H9 (cell line): ENCODE results near the gene WDR81. TPM values are rescaled to one million over a fixed set of nuclear protein-coding genes. Genes with fewer than 3 reads are reported as not detected.

Experiments
- DNase-seq: peaks from one replicate; pipeline ENCODE4 v3.0.0-alpha.2; 2017
- H2AFZ ChIP-seq: one replicate; pipeline ENCODE4 v1.6.1; 2013; ENCODE audit warnings: mild to moderate bottlenecking, low read length, control low read depth, moderate library complexity
- H2AK5ac ChIP-seq: 2 replicates; pipeline ENCODE4 v1.6.1; 2013; ENCODE audit warnings: low read length, control low read depth, mixed read lengths; ENCODE audit not compliant: insufficient read length
- H2BK120ac ChIP-seq: one replicate; pipeline ENCODE4 v1.6.1; 2013; ENCODE audit warnings: low read depth, mild to moderate bottlenecking, low read length, control low read depth, inconsistent platforms; ENCODE audit not compliant: poor library complexity, severe bottlenecking
- H2BK12ac ChIP-seq: 2 replicates; pipeline ENCODE4 v1.6.1; 2013; ENCODE audit warnings: low read length, control low read depth, mixed read lengths, low read depth; ENCODE audit not compliant: insufficient read length
- H2BK15ac ChIP-seq: 2 replicates; pipeline ENCODE4 v1.6.1; 2013; ENCODE audit warnings: low read depth, low read length, control low read depth
- H2BK20ac ChIP-seq: one replicate; pipeline ENCODE4 v1.6.1; 2013; ENCODE audit warnings: low read depth, mild to moderate bottlenecking, low read length, control low read depth, inconsistent platforms; ENCODE audit not compliant: poor library complexity, severe bottlenecking
- H2BK5ac ChIP-seq: 2 replicates; pipeline ENCODE4 v1.6.1; 2013; ENCODE audit warnings: low read length, control low read depth, mixed read lengths; ENCODE audit not compliant: insufficient read length
- H3K14ac ChIP-seq: 2 replicates; pipeline ENCODE4 v1.6.1; 2013; ENCODE audit warnings: low read length, control low read depth; ENCODE audit not compliant: insufficient read depth
- H3K18ac ChIP-seq: 2 replicates; pipeline ENCODE4 v1.6.1; 2013; ENCODE audit warnings: low read depth, mild to moderate bottlenecking, mixed read lengths, low read length, control low read depth; ENCODE audit not compliant: insufficient read length
- H3K23ac ChIP-seq: 2 replicates; pipeline ENCODE4 v1.6.1; 2013; ENCODE audit warnings: low read length, control low read depth, mixed read lengths, low read depth; ENCODE audit not compliant: insufficient read length
- H3K23me2 ChIP-seq: 2 replicates; pipeline ENCODE4 v1.6.1; 2013; ENCODE audit warnings: low read depth, mild to moderate bottlenecking, mixed read lengths, low read length, control low read depth; ENCODE audit not compliant: insufficient read length, poor library complexity, severe bottlenecking
- H3K27ac ChIP-seq: 2 replicates; pipeline ENCODE4 v1.5.1; 2013; ENCODE audit warnings: low read length, control low read depth, mixed read lengths, low read depth; ENCODE audit not compliant: insufficient read length
- H3K27me3 ChIP-seq: 2 replicates; pipeline ENCODE4 v1.6.1; 2013; ENCODE audit warnings: low read length, control low read depth, inconsistent platforms; ENCODE audit not compliant: insufficient read depth
- H3K4ac ChIP-seq: 2 replicates; pipeline ENCODE4 v1.6.1; 2013; ENCODE audit warnings: low read depth, mild to moderate bottlenecking, control low read depth, inconsistent platforms, low read length, moderate library complexity
- H3K4me1 ChIP-seq: 2 replicates; pipeline ENCODE4 v1.6.1; 2013; ENCODE audit warnings: low read length, control low read depth, inconsistent platforms; ENCODE audit not compliant: insufficient read depth
- H3K4me2 ChIP-seq: 2 replicates; pipeline ENCODE4 v1.6.1; 2013; ENCODE audit warnings: low read length, control low read depth, mixed read lengths; ENCODE audit not compliant: insufficient read length, insufficient read depth
- H3K56ac ChIP-seq: 2 replicates; pipeline ENCODE4 v1.6.1; 2013; ENCODE audit warnings: low read depth, mild to moderate bottlenecking, mixed read lengths, low read length, control low read depth; ENCODE audit not compliant: insufficient read length
- H3K79me1 ChIP-seq: 2 replicates; pipeline ENCODE4 v1.6.1; 2013; ENCODE audit warnings: low read depth, mild to moderate bottlenecking, moderate library complexity, low read length, control low read depth, inconsistent platforms; ENCODE audit not compliant: insufficient read depth, poor library complexity, severe bottlenecking
- H3K79me2 ChIP-seq: 2 replicates; pipeline ENCODE4 v1.6.1; 2013; ENCODE audit warnings: low read length, control low read depth, inconsistent platforms; ENCODE audit not compliant: insufficient read depth
- H3K9ac ChIP-seq: 2 replicates; pipeline ENCODE4 v1.6.1; 2013; ENCODE audit warnings: low read length, control low read depth, mixed read lengths; ENCODE audit not compliant: insufficient read length; ENCODE audit errors: extremely low read depth
- H3K9me3 ChIP-seq: one replicate; pipeline ENCODE4 v1.6.1; 2013; ENCODE audit warnings: low read depth, low read length, inconsistent platforms; ENCODE audit not compliant: control insufficient read depth
- H3T11ph ChIP-seq: one replicate; pipeline ENCODE4 v1.6.1; 2013; ENCODE audit warnings: mild to moderate bottlenecking, low read length, control low read depth, inconsistent platforms
- H4K20me1 ChIP-seq: one replicate; pipeline ENCODE4 v1.6.1; 2013; ENCODE audit not compliant: control insufficient read depth, insufficient read length, insufficient read depth
- H4K5ac ChIP-seq: 2 replicates; pipeline ENCODE4 v1.6.1; 2013; ENCODE audit warnings: low read depth, mild to moderate bottlenecking, mixed read lengths, low read length, control low read depth; ENCODE audit not compliant: insufficient read length
- H4K8ac ChIP-seq: replicated peaks from 2 replicates; pipeline ENCODE4 v1.6.1; 2013; ENCODE audit warnings: low read length, control low read depth, mixed read lengths, low read depth; ENCODE audit not compliant: insufficient read length
- H4K91ac ChIP-seq: 2 replicates; pipeline ENCODE4 v1.6.1; 2013; ENCODE audit warnings: low read depth, mild to moderate bottlenecking, moderate library complexity, mixed read lengths, low read length, control low read depth; ENCODE audit not compliant: insufficient read length
- H3K27ac Mint-ChIP-seq, 3 experiments: 2 replicates in 2 of 3; 3 replicates in 1 of 3; pipeline ENCODE4 v1.8.0; 2020 to 2021; ENCODE audit warnings: mixed read lengths in 3 of 3, mild to moderate bottlenecking in 1 of 3, moderate library complexity in 1 of 3
- H3K27me3 Mint-ChIP-seq: 2 replicates; pipeline ENCODE4 v1.8.0; 2021; ENCODE audit warnings: low read depth, mild to moderate bottlenecking, moderate library complexity, mixed read lengths
- H3K36me3 Mint-ChIP-seq, 3 experiments: 2 replicates in 2 of 3; 3 replicates in 1 of 3; pipeline ENCODE4 v1.8.0; 2020 to 2021; ENCODE audit warnings: low read depth in 3 of 3, mixed read lengths in 3 of 3; ENCODE audit not compliant: insufficient read depth in 1 of 3
- H3K4me1 Mint-ChIP-seq, 2 experiments: 2 replicates each; pipeline ENCODE4 v1.8.0; 2020; ENCODE audit warnings: mixed read lengths in 2 of 2
- H3K4me3 Mint-ChIP-seq, 2 experiments: 2 replicates in 1 of 2; 3 replicates in 1 of 2; pipeline ENCODE4 v1.8.0; 2020 to 2021; ENCODE audit warnings: mild to moderate bottlenecking in 2 of 2, mixed read lengths in 2 of 2, moderate library complexity in 1 of 2
- H3K9me3 Mint-ChIP-seq, 2 experiments: 2 replicates in 1 of 2; 3 replicates in 1 of 2; pipeline ENCODE4 v1.8.0; 2020; ENCODE audit warnings: mild to moderate bottlenecking in 2 of 2, mixed read lengths in 2 of 2, moderate library complexity in 1 of 2
- CTCF ChIP-seq: fragments of 200-600 bp; sonication (generic); conservative IDR thresholded peaks from 3 replicates; pipeline ENCODE4 v1.8.0; 2021; ENCODE audit warnings: antibody characterized with exemption, mild to moderate bottlenecking
- WGBS: extraction: QIAGEN DNeasy Blood & Tissue Kit; methylation state at CpG from one replicate; pipeline ENCODE4 v1.1.7; 2013; ENCODE audit warnings: missing lambda C conversion rate, low lambda C conversion rate, mixed read lengths; ENCODE audit not compliant: insufficient read length; ENCODE audit errors: extremely low coverage; 5-methylcytosine and 5-hydroxymethylcytosine counted together
- total RNA-seq: library from RNA; stranded (reverse); gene quantifications from 2 replicates; pipeline ENCODE4 v1.2.1, GENCODE V29; 2021

Gene WDR81
- total RNA-seq, 1 experiment from 2014 or later: 20.2 TPM

GRCh38 chr17:1690544-1691221 is 33.8 kb upstream of the WDR81 start:
- H3T11ph ChIP-seq: no peak overlapping the region
- H3K23ac ChIP-seq: no peak overlapping the region
- Mint-ChIP-seq H3K27me3 (peaks cover 2% of the 10 kb centered on the region), H3K27ac (no peak overlapping the region), H3K36me3 (peaks cover 4 to 9% (median 5%) of the 10 kb centered on the region in 3 experiments; a peak in 6 of 7 replicates), H3K4me1 (no peaks in the 10 kb centered on the region), H3K4me3 (no peak overlapping the region), H3K9me3 (peaks cover 22 to 28% of the 10 kb centered on the region in 2 experiments)
- no peak overlapping the region for H2BK120ac ChIP-seq
- no peak overlapping the region for H2AFZ ChIP-seq
- no peak overlapping the region for H4K8ac ChIP-seq
- H3K79me1 ChIP-seq: no peaks in the 10 kb centered on the region
- H4K91ac ChIP-seq: no peak overlapping the region
- no peaks in the 10 kb centered on the region for H3K27me3 ChIP-seq
- H3K23me2 ChIP-seq: no peaks in the 10 kb centered on the region
- no peaks in the 10 kb centered on the region for H3K79me2 ChIP-seq
- H3K4me1 ChIP-seq: no peaks in the 10 kb centered on the region
- no peak overlapping the region for H2BK12ac ChIP-seq
- no peaks in the 10 kb centered on the region for H4K20me1 ChIP-seq
- H3K4ac ChIP-seq: no peak overlapping the region
- H3K56ac ChIP-seq: no peak overlapping the region
- no peak overlapping the region for H3K9ac ChIP-seq
- H3K14ac ChIP-seq: no peak overlapping the region
- H2BK20ac ChIP-seq: no peak overlapping the region
- WGBS: no CpG with 5 or more reads among the region's 8 CpGs
- no peak for TF ChIP-seq CTCF
- no peak overlapping the region for H3K4me2 ChIP-seq
- H3K18ac ChIP-seq: no peak overlapping the region
- no peak overlapping the region for H3K27ac ChIP-seq
- H3K9me3 ChIP-seq: no peaks in the 10 kb centered on the region
- H4K5ac ChIP-seq: no peak overlapping the region
- H2BK15ac ChIP-seq: no peak overlapping the region
- DNase-seq: no peak
- no peak overlapping the region for H2BK5ac ChIP-seq
- H2AK5ac ChIP-seq: no peak overlapping the region
